Renal cortex interstitium (tissue), 11 donors: Measurements from ENCODE around the gene C4orf36. TPM values are rescaled to one million over a fixed set of nuclear protein-coding genes. Genes with fewer than 3 reads are reported as not detected.
"Not testable (repeated sequence)": the region's sequence is repeated elsewhere in the genome, so short reads cannot be mapped to it uniquely, and the experiment has no call there.

Experiments used
- DNase-seq, 11 donors: peaks; one replicate each; pipeline ENCODE4 v3.0.0-alpha.2; 2013; ENCODE audit warnings: low read depth in 9 of 11, low spot score in 4 of 11; ENCODE audit errors: extremely low read depth in 1 of 11
- polyA plus RNA-seq, 3 donors: library from polyadenylated mRNA; unstranded; fragments of 120-200 nt; gene quantifications; one replicate each; pipeline ENCODE4 v1.2.1, GENCODE V29; 2013; ENCODE audit not compliant: insufficient read length in 3 of 3

C4orf36 gene
- polyA plus RNA-seq, 3 donors: 1.2 to 1.8 (median 1.4) TPM

GRCh38 chr4:86876894-86877685 is 15.1 kb downstream of the C4orf36 start:
- DNase-seq: no peak

- DNase-seq: not testable (repeated sequence)
Observed at GRCh38 chr4:86875436-86875835, 16.8 kb downstream of the C4orf36 start.

GRCh38 chr4:86872135-86872534 is 20.1 kb downstream of the C4orf36 start:
- no peak for DNase-seq

GRCh38 chr4:86870442-86871069 is 21.7 kb downstream of the C4orf36 start:
- no peak for DNase-seq

GRCh38 chr4:86857341-86858052 is 34.7 kb downstream of the C4orf36 start:
- no peak for DNase-seq

GRCh38 chr4:86856896-86857295 is 35.3 kb downstream of the C4orf36 start:
- DNase-seq: no peak

- no peak for DNase-seq
Observed at GRCh38 chr4:86855572-86855971, 36.6 kb downstream of the C4orf36 start.

- DNase-seq: no peak
Observed at GRCh38 chr4:86853209-86853608, 39.0 kb downstream of the C4orf36 start.

- no peak for DNase-seq
Observed at GRCh38 chr4:86848732-86849619, 43.2 kb downstream of the C4orf36 start, which contains the start of gene SLC10A6. SLC10A6 (minus strand) TSS chr4:86849384; CDS start chr4:86849115, 269 bp downstream.

- no peak for DNase-seq
Observed at GRCh38 chr4:86848136-86848535, 44.1 kb downstream of the C4orf36 start.

GRCh38 chr4:86847571-86847970 is 44.7 kb downstream of the C4orf36 start:
- no peak for DNase-seq

GRCh38 chr4:86846921-86847320 is 45.3 kb downstream of the C4orf36 start:
- no peak for DNase-seq

- no peak for DNase-seq
Observed at GRCh38 chr4:86845593-86845992, 46.6 kb downstream of the C4orf36 start.

GRCh38 chr4:86841309-86841708 is 50.9 kb downstream of the C4orf36 start:
- no peak for DNase-seq

- no peak for DNase-seq
Observed at GRCh38 chr4:86840858-86841257, 51.4 kb downstream of the C4orf36 start.

- DNase-seq: no peak
Observed at GRCh38 chr4:86837691-86838503, 54.3 kb downstream of the C4orf36 start.

GRCh38 chr4:86835677-86836076 is 56.5 kb downstream of the C4orf36 start:
- DNase-seq: no peak

GRCh38 chr4:86834901-86835300 is 57.3 kb downstream of the C4orf36 start:
- DNase-seq: no peak
